GM12878 (cell line): ENCODE data around the gene CNKSR1. TPM values are rescaled to one million over a fixed set of nuclear protein-coding genes. Genes with fewer than 3 reads are reported as not detected.

Experiments
- ATF7 ChIP-seq: fragments of 450-650 bp; IDR thresholded peaks from 2 replicates; pipeline ENCODE4 v1.6.1; 2016; ENCODE audit warnings: low read depth, mild to moderate bottlenecking
- ETV6 ChIP-seq, 2 experiments: fragments of 450-650 bp in 1 of 2; IDR thresholded peaks in 1 of 2; conservative IDR thresholded peaks in 1 of 2; 2 replicates each; pipeline ENCODE4 v1.6.1; 2014; ENCODE audit warnings: antibody characterized with exemption in 1 of 2, borderline replicate concordance in 1 of 2, low read depth in 1 of 2, mild to moderate bottlenecking in 1 of 2, moderate library complexity in 1 of 2
- GABPA ChIP-seq: IDR thresholded peaks from 2 replicates; pipeline ENCODE4 v1.6.1; 2014; ENCODE audit warnings: antibody characterized with exemption, low read depth, mild to moderate bottlenecking, inconsistent platforms
- HDAC6 ChIP-seq: fragments of 200-600 bp; sonication (generic); IDR thresholded peaks from one replicate; pipeline ENCODE4 v1.8.0; 2017; ENCODE audit warnings: antibody characterized with exemption; ENCODE audit not compliant: unreplicated experiment
- MYB ChIP-seq: fragments of 150-350 bp; IDR thresholded peaks from 2 replicates; pipeline ENCODE4 v1.6.1; 2014; ENCODE audit warnings: mild to moderate bottlenecking, low read depth, low read length, borderline replicate concordance
- MYC ChIP-seq: IDR thresholded peaks from 2 replicates; pipeline ENCODE4 v1.6.1; 2011; ENCODE audit warnings: mild to moderate bottlenecking, low read length, moderate library complexity, inconsistent platforms; ENCODE audit not compliant: insufficient read depth, insufficient replicate concordance, insufficient read length, severe bottlenecking
- NFIC ChIP-seq: IDR thresholded peaks from 2 replicates; pipeline ENCODE4 v1.6.1; 2012; ENCODE audit warnings: low read depth, mild to moderate bottlenecking, inconsistent platforms, low read length, moderate library complexity
- NFYA ChIP-seq: IDR thresholded peaks from 2 replicates; pipeline ENCODE4 v1.6.1; 2011; ENCODE audit warnings: low read depth, mild to moderate bottlenecking, low read length, improper control_type of control experiment, borderline replicate concordance
- NFYB ChIP-seq: IDR thresholded peaks from 2 replicates; pipeline ENCODE4 v1.6.1; 2011; ENCODE audit warnings: low read depth, mild to moderate bottlenecking, low read length, improper control_type of control experiment, moderate library complexity; ENCODE audit not compliant: insufficient read depth
- NR2C2 ChIP-seq: IDR thresholded peaks from 2 replicates; pipeline ENCODE4 v1.6.1; 2011; ENCODE audit warnings: borderline replicate concordance, low read depth; ENCODE audit not compliant: control insufficient read depth, insufficient read length
- POLR2A ChIP-seq: IDR thresholded peaks from 2 replicates; pipeline ENCODE4 v1.6.1; 2011; ENCODE audit warnings: low read depth, mild to moderate bottlenecking, low read length
- POLR2AphosphoS2 ChIP-seq: IDR thresholded peaks from 2 replicates; pipeline ENCODE4 v1.6.1; 2011; ENCODE audit warnings: low read depth, mild to moderate bottlenecking, low read length, improper control_type of control experiment, moderate library complexity
- PRDM15 ChIP-seq: fragments of 450-650 bp; formaldehyde crosslinking; IDR thresholded peaks from 2 replicates; pipeline ENCODE4 v1.4.0; 2020; ENCODE audit warnings: mild to moderate bottlenecking, moderate library complexity
- SMAD5 ChIP-seq: IDR thresholded peaks from 2 replicates; pipeline ENCODE4 v1.6.1; 2016; ENCODE audit warnings: antibody characterized with exemption, low read depth
- SMC3 ChIP-seq: IDR thresholded peaks from 2 replicates; pipeline ENCODE4 v1.6.1; 2011; ENCODE audit warnings: low read length, improper control_type of control experiment, borderline replicate concordance
- SP1 ChIP-seq: IDR thresholded peaks from one replicate; pipeline ENCODE4 v1.6.1; 2011; ENCODE audit warnings: low read depth, low read length
- SREBF2 ChIP-seq: IDR thresholded peaks from 2 replicates; pipeline ENCODE4 v1.6.1; 2012; ENCODE audit warnings: mild to moderate bottlenecking, low read length
- STAT1 ChIP-seq: fragments of 450-650 bp; conservative IDR thresholded peaks from 2 replicates; pipeline ENCODE4 v1.6.1; 2014; ENCODE audit warnings: antibody characterized with exemption, mild to moderate bottlenecking
- ZNF384 ChIP-seq: IDR thresholded peaks from 2 replicates; pipeline ENCODE4 v1.6.1; 2012; ENCODE audit warnings: low read depth, mild to moderate bottlenecking, low read length, improper control_type of control experiment, borderline replicate concordance
- ZNF687 ChIP-seq: fragments of 450-650 bp; IDR thresholded peaks from 2 replicates; pipeline ENCODE4 v1.6.1; 2017; ENCODE audit warnings: mild to moderate bottlenecking, moderate library complexity
- polyA plus RNA-seq, 11 experiments: library from polyadenylated mRNA; depleted of rRNA in 4 of 11; unstranded in 6 of 11; stranded (reverse) in 5 of 11; fragments of >200 nt; fragmentation: Nextera tagmentation in 4 of 11; fragmentation: Illumina TruSeq in 1 of 11; extraction: Ambion mirVana in 4 of 11; extraction: Trizol in 1 of 11; gene quantifications; 1 replicate in 1 of 11; 2 replicates in 10 of 11; pipeline versions ENCODE4 v1.2.1 to v1.2.3, GENCODE V29; 2011 to 2016; ENCODE audit warnings: inconsistent platforms in 2 of 11, missing spikeins in 2 of 11, low read depth in 1 of 11
- total RNA-seq, 4 experiments: library from RNA; depleted of rRNA in 3 of 4; stranded (reverse); fragments of >200 nt in 3 of 4; fragmentation: Illumina TruSeq in 1 of 4; extraction: Trizol in 1 of 4; gene quantifications; 2 replicates each; pipeline versions ENCODE4 v1.2.1 to v1.2.3, GENCODE V29; 2013 to 2021
- TF ChIP-seq, protein P1 (sequence below): fragments of 450-650 bp; IDR thresholded peaks from 2 replicates; pipeline ENCODE4 v1.6.1; 2014; ENCODE audit warnings: mild to moderate bottlenecking

The CNKSR1 gene
- total and polyA plus RNA-seq, 10 of the 15 experiments (the other 5 are each of a cell fraction or from before 2014, with no cell fraction given) = 0.06 to 1.2 (median 0.86) TPM

DNA sequence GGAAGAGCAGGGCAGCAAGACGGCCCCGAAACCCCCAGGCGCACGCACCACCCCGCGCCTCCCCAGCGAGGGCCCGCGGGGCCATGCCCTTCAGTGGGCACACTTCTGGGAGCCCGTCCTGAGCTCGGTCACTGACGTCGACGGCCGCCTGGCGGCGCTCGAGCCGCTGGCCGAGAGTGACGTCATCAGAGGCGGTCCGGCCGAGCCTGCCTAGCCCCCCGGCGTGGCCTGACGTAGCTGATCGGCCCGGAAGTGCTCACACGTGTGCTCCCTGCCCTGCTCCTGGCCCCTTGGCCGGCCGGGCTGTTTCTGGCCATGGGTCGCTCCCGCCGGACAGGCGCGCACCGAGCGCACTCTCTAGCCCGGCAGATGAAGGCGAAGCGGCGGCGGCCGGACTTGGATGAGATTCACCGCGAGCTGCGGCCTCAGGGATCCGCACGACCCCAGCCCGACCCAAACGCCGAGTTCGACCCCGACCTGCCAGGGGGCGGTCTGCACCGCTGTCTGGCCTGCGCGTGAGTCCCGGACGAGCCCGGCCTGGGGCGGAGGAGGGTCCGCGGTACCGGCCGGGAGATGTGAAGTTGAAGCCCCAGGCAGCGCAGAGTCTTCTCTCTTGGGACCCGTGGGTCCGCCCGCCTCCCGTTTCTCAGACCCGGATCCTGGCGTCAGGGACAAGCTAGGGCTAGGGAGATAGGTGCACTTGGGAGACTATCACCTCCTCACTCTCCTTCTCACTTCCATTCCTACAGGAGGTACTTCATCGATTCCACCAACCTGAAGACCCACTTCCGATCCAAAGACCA lies 7.4 kb upstream of the CNKSR1 start, which contains the start of gene ZNF593 (continued):
- TF ChIP-seq SMAD5 (peak; percentile 45; the same call in 1 of the 2 replicates), STAT1 (no peak), NFYA (no peak), ZNF384 (no peak), POLR2AphosphoS2 (0 out of 2 replicates have a peak, but pooled peaks have one; percentile 66), SP1 (peak; percentile 70), GABPA (peak; percentile 70), HDAC6 (no peak), NFYB (no peak), MYB (no peak), NR2C2 (no peak), NFIC (no peak), ETV6 (conservative IDR thresholded peaks at IDR 0.05 in 1 of 2, IDR thresholded peaks at IDR 0.05 in 1 of 2; ENCODE audit: borderline replicate concordance in 1 of 2, low read depth in 1 of 2) (no peak), ATF7 (peak; percentile 99), POLR2A (peak; percentile 92), SREBF2 (no peak), ZNF687 (peak; percentile 87), MYC (peak; percentile 54), SMC3 (peak; percentile 78), PRDM15 (CRISPR knock-in tag) (peak; percentile 75; the same call in 1 of the 2 replicates)
- TF ChIP-seq, protein P1, sequence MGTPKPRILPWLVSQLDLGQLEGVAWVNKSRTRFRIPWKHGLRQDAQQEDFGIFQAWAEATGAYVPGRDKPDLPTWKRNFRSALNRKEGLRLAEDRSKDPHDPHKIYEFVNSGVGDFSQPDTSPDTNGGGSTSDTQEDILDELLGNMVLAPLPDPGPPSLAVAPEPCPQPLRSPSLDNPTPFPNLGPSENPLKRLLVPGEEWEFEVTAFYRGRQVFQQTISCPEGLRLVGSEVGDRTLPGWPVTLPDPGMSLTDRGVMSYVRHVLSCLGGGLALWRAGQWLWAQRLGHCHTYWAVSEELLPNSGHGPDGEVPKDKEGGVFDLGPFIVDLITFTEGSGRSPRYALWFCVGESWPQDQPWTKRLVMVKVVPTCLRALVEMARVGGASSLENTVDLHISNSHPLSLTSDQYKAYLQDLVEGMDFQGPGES = peak; percentile 36; the same call in 1 of the 2 replicates
